Activated CD8-positive, alpha-beta memory T cell treated with anti-CD3 and anti-CD28 coated beads, Interleukin-2, amount 50 U/mL, for 1 hour (primary cell): ENCODE data around the gene LRRC4B.
"Not testable (repeated sequence)": the region's sequence is repeated elsewhere in the genome, so short reads cannot be mapped to it uniquely, and the experiment has no call there.

Source experiments
- DNase-seq: peaks from one replicate; pipeline ENCODE4 v3.0.0-alpha.2; 2020; ENCODE audit errors: extremely low read depth

LRRC4B gene

GRCh38 chr19:50552540-50552939 lies 15.7 kb downstream of the LRRC4B start:
- DNase-seq: no peak

DNA sequence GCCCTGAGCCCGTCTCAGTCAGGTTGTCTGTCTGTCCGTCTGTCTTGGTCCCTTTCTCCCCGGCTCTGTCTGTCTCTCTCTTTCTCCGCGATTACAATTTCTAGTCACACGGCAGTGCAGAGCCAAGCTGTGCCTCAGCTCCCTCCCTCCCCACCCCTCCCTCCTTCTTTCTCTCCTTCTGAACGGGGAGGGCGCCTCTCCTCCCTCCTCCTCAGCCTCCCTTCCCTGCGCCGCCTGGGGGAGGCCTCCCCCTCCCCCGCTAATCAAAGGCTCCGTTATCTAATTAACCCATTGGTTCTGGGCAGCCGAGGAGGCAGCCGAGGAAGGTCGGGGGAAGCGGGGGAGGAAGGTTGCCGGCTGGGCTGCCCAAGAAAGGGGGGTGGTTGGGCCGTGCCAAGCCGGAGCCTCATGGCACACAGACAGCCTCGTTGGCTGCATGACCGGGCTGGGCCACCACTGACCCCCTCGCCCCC lies 16.5 kb downstream of the LRRC4B start:
- no peak for DNase-seq

DNA sequence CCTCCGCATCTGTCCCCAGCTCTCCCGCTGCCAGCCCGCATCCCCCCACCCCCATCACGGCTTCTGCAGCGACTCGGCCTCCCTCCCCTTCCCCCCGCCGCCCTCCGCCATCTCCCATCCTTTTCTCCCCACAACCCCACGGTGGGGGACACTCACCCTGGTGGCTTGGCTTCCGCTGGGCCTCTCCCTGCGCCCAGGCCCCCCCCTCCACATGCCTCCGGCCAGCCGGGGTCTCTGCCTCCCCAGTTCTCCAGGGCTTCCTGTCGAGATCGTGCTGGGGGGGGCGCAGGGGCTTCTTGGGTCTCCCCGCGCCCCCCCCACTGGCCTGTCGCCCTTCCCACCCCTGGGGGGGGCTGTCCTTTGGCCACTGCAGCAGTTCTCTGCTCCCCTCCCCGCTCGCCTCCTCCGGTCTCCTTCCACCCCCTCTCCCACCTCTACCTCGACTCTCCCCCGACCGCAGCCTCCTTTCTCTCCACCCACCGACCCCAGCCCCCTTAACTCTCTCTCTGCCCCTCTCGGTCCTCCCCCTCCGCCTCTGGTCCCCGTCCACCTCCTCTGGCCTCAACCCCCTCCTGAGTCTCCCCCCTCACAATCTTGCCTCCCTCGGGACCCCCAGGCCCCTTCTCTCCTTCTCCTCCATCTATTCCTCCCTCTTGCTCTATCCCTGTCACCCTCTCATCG lies 17.1 kb downstream of the LRRC4B start:
- DNase-seq: no peak

DNA sequence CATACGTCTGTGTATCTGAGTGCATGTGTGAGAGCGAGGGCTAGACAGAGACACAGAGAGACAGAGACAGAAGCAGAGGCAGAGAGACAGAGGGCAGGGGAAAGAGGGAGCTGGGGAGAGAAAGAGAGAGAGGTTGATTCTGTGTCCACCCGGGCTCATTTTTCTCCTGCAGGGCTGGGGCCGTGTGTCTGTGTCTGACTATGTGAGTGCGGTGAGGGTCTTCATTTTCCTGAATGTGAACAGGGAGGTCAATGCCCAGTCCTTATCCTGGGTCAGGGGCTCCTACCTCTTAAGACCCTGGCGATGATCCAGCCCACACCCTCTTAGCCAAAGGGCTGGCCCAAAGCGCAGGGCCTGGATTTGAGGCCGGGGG lies 17.7 kb downstream of the LRRC4B start:
- no peak for DNase-seq

DNA sequence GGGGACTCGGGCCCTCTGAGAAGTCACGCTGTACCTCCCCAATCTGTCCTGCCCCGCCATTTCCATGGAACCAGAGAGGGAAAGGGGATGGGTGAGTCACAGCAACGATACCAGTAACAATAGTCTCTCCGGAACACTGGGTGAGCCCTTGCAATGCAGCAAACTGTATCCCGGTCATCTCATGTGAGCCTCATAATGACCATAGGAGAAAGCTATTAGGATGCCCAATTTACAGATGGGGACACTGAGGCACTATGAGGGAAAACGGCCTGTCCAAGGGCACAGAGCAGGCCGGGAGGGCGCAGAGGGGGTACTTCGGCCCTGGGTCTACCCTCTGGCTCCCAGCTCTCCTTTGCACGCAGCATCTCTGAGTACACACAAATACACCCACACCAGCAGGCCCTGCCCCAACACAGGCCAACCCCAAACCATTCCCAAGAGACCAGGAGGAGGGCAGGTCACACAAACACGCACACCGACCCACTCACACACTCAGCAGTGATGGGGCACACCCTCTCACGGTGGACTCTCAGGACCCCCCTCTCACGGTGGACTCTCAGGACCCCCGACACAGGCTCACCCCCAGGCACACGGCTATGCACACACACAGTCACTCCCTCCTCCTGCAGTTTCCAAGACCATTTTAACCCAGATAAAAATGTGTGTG lies 18.2 kb downstream of the LRRC4B start:
- no peak for DNase-seq

GRCh38 chr19:50549059-50549926 lies 18.9 kb downstream of the LRRC4B start:
- no peak for DNase-seq

DNA sequence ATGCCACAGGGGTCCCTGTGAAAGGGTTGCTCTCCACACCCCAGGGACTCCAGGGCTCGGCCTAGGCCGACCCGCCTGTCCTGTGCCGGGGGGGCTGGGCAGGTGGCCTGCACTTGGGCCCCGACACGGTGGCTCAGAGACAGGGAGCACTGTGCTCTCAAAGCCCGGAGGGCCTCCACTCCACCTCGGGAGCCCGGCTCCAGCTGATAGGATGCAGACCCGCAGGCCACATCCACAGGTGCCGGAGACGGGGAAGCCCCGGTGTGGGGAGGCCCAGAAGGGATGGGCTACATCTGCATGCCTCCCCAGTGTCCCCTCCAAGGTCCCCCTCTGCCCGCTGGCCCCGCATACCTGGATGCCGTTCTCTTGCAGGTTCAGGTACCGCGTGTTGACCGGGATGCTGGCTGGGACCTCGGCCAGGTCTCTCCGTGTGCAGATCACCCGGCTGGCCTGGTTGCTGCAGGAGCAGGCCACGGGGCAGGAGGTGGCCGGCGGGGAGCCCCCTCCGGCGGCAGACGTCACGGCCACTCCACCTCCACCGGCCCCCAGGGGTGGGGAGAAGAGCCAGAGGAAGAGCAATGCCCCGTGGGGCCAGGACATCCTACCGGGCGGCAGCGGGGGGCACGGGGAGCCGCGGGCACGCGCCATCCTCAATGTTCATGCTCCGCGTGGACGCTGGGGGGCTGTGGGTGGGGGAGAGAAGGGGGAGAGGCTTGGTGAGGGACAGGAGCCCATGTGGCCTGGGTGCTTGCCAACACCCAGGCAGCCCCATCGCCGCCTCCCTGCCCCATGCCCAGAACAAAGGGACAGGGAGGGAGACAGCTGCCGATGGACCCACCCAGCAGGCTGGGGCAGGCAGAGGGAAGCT lies 19.8 kb downstream of the LRRC4B start:
- DNase-seq: no peak

GRCh38 chr19:50547385-50548190 lies 20.6 kb downstream of the LRRC4B start:
- DNase-seq: no peak

DNA sequence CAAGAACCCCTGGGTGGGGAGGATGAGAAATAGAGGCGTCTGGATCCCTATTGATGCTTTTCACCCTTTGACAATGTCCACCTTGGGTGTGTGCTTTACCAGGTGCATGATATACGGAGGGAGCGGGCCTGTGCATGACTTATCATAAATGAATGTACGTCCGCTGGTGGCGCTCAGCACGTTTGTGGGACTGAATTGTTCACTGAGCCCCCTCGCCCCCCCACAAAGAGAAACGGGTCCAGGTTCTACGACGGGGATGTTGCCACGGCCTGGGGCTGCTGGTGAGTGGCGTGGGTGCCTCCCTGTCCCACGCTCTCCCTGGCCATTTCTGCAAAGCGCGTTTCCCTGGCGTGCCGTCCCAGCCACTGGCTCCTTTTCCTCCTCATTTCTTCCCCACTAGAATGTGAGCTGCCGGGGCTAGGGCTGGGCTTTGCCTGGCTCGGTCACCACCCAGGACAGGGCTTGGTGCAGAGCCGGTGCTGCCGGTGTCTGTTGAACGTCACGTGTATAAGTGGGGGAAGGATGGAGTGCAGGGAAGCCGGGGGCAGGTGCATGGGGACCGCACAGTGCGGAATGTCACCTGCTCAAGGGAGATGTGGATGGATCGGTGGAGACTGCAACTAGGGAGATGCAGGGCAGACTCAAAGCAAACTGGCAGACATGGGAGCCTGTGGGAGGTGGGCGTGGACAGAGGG lies 21.6 kb downstream of the LRRC4B start:
- DNase-seq: no peak

DNA sequence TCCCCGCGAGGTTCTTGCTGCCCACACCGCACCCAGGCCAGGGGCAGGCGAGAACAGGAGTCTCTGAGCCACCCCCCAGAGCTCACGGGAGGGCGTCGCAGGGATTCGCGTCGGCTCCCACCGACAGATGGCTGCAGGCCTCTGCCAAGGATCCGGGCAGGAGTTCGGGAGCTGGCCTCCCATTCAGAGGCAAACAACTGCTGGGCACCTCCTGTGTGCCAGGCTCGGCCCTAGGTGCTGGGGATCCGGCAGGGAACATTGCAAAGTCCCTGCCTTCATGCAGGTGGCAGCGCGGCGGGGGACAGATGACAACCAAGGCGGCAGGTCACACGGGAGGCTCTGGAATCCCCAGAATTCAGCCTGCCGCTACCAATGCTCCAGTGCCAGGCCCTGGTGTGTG lies 25.3 kb downstream of the LRRC4B start:
- DNase-seq: no peak

DNA sequence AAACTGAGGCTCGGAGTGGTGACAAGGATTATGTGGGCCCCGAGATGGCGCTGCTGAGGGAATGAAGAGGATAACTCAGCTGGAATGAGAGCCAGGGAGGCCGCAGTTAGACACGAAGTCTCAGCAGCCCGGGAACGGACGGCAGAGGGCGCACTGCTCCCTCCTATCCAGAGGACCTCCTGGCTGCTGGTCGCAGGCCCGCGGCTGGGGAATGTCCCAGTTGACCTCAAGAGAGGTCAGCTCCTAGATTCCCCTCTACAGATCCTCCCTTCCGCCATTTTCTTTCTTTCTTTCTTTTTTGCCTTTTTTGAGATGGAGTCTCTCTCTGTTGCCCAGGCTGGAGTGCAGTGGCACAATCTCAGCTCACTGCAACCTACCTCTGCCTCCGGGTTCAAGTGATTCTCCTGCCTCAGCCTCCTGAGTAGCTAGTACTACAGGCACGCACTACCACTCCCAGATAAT lies 30.4 kb downstream of the LRRC4B start:
- no peak for DNase-seq

DNA sequence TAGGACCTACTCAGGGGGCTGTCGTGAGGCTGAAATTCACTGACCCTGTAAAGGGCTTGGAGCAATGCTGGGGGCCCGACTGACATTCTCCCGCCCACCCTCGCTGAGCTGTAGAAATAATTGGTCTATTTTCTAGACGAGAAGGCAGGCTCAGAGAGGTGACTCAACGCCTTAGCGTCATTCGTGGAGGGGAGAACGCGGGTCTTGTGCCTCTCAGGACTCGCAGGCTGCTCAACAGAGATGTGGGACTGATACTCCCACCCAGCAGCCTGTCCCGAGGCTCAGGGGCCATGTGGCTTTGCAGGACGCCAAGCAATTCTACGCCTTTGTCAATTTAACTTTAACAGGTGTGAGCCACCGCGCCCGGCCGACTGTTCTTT lies 30.9 kb downstream of the LRRC4B start:
- DNase-seq: no peak

- DNase-seq: no peak
Observed at GRCh38 chr19:50536662-50537305, 31.5 kb downstream of the LRRC4B start.

DNA sequence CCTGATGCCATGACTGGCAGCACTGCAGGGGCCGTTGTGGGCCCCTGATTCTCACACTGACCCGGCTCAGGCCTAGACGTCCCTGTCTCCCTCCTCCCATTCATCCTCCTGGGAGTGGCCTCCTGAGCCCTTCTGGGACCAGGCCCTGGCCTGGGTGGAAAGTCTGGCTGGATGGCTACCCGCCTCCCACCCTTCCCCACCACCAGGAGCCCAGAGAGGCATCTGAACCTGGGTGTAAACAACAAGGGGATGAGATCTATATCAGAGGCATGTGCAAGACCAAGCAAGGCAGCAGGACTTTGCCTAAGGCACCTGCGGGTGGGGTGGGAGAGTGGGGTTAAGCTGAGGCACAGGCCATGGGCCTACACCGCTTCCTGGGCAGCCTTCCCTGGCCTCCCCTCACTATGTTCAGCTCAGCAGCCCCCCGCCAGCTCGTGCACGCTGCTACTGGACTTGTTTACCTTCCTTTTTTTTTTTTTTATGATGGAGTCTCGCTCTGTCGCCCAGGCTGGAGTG lies 32.5 kb downstream of the LRRC4B start:
- DNase-seq: no peak

DNA sequence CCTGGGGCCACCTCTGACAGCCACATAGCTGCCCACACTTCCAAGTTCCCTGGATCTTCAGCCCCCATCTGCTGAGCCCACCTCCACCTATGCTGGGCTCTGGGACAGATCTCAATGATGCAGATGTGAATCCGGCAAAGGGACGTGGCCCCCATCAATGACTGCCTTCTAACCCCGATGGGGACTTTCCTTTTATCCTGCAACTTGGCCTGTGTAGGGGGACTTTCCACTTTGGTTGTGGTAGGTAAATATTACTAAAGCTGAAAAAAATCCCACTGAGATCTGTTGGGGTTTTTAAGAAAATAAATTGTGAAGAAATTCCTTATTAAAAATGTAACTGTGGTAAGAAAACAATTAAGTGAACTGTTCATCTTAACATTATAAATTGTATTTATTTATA lies 33.8 kb downstream of the LRRC4B start:
- no peak for DNase-seq

- DNase-seq: no peak
Observed at GRCh38 chr19:50532952-50533351, 35.3 kb downstream of the LRRC4B start.

- no peak for DNase-seq
Observed at GRCh38 chr19:50531171-50531612, 37.0 kb downstream of the LRRC4B start.

- not testable (repeated sequence) for DNase-seq
Observed at GRCh38 chr19:50528052-50528451, 40.2 kb downstream of the LRRC4B start.

DNA sequence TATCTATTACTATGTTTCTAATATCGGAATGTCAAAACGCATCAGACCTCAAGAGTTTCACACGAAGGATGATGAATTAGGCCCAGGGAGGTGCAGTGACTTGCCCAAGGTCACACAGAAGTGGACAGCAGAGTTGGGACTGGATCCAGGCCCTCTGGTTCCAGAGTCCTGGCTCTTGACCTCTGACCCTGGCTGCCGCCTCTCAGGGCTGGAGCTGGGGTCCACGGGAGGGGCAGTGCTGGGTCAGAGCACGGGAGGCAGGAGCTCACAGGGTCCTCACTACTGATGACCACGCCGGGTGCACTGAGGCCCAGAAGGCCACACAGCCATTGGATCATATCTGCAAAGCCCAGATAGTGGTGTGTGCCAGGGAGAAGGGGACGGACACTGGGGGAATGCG lies 45.4 kb downstream of the LRRC4B start:
- DNase-seq: no peak
